ENCODE measurements around the gene CDH23.

Gene CDH23

GRCh38 chr10:71831646-71832552 is 435.2 kb downstream of the CDH23 start:
- no peak for FAIRE-seq

- no peak for FAIRE-seq
These were observed 436.2 kb downstream of the CDH23 start for GRCh38 chr10:71832967-71833366.

- FAIRE-seq, result no peak
These were observed 437.0 kb downstream of the CDH23 start for GRCh38 chr10:71833451-71834342.

GRCh38 chr10:71834343-71834674 is 437.6 kb downstream of the CDH23 start:
- FAIRE-seq, result no peak

- no peak for FAIRE-seq
These were observed 439.2 kb downstream of the CDH23 start for GRCh38 chr10:71835671-71836595.

GRCh38 chr10:71836596-71836974 is 439.9 kb downstream of the CDH23 start:
- no peak for FAIRE-seq

GRCh38 chr10:71837098-71837827 is 440.5 kb downstream of the CDH23 start:
- FAIRE-seq, result no peak

- FAIRE-seq, result no peak
These were observed 441.8 kb downstream of the CDH23 start for GRCh38 chr10:71838264-71839211.

- no peak for FAIRE-seq
These were observed 443.6 kb downstream of the CDH23 start for GRCh38 chr10:71840177-71840957.

- FAIRE-seq, result no peak
These were observed 444.2 kb downstream of the CDH23 start for GRCh38 chr10:71840958-71841335.

GRCh38 chr10:71842422-71842821 is 445.7 kb downstream of the CDH23 start:
- no peak for FAIRE-seq

GRCh38 chr10:71842856-71843686 is 446.4 kb downstream of the CDH23 start:
- FAIRE-seq, result no peak

GRCh38 chr10:71844084-71844483 is 447.4 kb downstream of the CDH23 start:
- no peak for FAIRE-seq

GRCh38 chr10:71844695-71845094 is 448.0 kb downstream of the CDH23 start:
- FAIRE-seq, result no peak

GRCh38 chr10:71845410-71846405 is 449.0 kb downstream of the CDH23 start:
- no peak for FAIRE-seq

GRCh38 chr10:71846816-71847215 is 450.1 kb downstream of the CDH23 start:
- no peak for FAIRE-seq

GRCh38 chr10:71847418-71847817 is 450.7 kb downstream of the CDH23 start:
- no peak for FAIRE-seq
